ENCODE results near the gene SLC35C1.

The SLC35C1 gene

DNA sequence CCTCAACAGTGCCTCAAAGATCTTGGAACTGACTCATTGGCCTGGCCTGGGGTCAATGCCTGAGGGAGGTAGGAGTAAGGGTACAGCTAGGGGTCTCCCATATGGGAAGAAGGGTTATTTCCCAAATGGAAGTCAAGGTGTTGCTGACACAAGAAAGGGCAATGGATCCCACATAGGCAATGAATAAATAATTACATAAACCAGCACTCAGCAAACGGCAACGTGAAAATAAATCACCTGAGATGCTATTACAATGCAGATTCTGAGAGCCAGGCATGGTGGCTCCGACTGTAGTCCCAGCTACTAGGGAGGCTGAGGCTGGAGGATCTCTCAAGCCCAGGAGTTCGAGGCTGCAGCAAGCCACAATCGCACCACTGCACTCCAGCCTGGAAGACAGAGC lies 36.5 kb upstream of the SLC35C1 start:
- no peak overlapping the region for H3K4me2 ChIP-seq
- no peaks in the 10 kb centered on the region for H4K20me1 ChIP-seq (ENCODE audit: insufficient read depth)
- no peaks in the 10 kb centered on the region for H3K4me1 ChIP-seq (ENCODE audit: low read depth, poor library complexity, severe bottlenecking)
- H3K79me2 ChIP-seq (ENCODE audit: insufficient read depth, low read depth): no peaks in the 10 kb centered on the region
- H3K4me3 ChIP-seq (IDR thresholded peaks at IDR 0.05; ENCODE audit: insufficient read depth, low read depth, low read length): no peak overlapping the region
- H3K27me3 ChIP-seq (ENCODE audit: insufficient read depth, low read depth): no peaks in the 10 kb centered on the region
- H2AFZ ChIP-seq (ENCODE audit: low read depth): no peak overlapping the region
- no peak overlapping the region for H3K9ac ChIP-seq
- TF ChIP-seq, protein P1, sequence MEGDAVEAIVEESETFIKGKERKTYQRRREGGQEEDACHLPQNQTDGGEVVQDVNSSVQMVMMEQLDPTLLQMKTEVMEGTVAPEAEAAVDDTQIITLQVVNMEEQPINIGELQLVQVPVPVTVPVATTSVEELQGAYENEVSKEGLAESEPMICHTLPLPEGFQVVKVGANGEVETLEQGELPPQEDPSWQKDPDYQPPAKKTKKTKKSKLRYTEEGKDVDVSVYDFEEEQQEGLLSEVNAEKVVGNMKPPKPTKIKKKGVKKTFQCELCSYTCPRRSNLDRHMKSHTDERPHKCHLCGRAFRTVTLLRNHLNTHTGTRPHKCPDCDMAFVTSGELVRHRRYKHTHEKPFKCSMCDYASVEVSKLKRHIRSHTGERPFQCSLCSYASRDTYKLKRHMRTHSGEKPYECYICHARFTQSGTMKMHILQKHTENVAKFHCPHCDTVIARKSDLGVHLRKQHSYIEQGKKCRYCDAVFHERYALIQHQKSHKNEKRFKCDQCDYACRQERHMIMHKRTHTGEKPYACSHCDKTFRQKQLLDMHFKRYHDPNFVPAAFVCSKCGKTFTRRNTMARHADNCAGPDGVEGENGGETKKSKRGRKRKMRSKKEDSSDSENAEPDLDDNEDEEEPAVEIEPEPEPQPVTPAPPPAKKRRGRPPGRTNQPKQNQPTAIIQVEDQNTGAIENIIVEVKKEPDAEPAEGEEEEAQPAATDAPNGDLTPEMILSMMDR (conservative IDR thresholded peaks at IDR 0.05; ENCODE audit: low read depth, low read length): no peak
- no peaks in the 10 kb centered on the region for H3K36me3 ChIP-seq (ENCODE audit: insufficient read depth)
- H3K27ac ChIP-seq: no peak overlapping the region

DNA sequence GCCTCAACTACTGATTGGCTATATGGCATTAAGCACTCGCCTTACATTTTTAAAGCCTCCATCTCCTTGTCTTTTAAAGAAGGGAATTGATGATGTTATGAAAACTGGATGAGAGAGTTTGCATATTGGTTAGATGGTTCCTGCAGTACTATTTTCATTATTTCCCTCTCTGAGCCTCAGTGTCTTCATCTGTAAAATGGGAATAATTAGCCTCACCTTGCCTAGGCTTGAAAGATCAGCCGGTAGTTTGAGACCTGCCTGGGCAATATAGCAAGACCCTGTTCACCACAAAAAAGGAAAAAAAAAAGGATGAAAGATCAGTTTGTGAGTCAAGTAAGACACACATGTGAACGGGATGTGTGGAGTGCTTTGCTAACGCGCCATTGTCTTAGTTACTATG lies 35.0 kb upstream of the SLC35C1 start:
- H3K27me3 ChIP-seq (ENCODE audit: insufficient read depth, low read depth): no peaks in the 10 kb centered on the region
- H3K27ac ChIP-seq: no peak overlapping the region
- H3K4me3 ChIP-seq (IDR thresholded peaks at IDR 0.05; ENCODE audit: insufficient read depth, low read depth, low read length): no peak overlapping the region
- H3K9ac ChIP-seq: no peak overlapping the region
- H3K36me3 ChIP-seq (ENCODE audit: insufficient read depth): no peaks in the 10 kb centered on the region
- no peaks in the 10 kb centered on the region for H4K20me1 ChIP-seq (ENCODE audit: insufficient read depth)
- H3K79me2 ChIP-seq (ENCODE audit: insufficient read depth, low read depth): no peaks in the 10 kb centered on the region
- no peak overlapping the region for H2AFZ ChIP-seq (ENCODE audit: low read depth)
- TF ChIP-seq, protein P1 (conservative IDR thresholded peaks at IDR 0.05; ENCODE audit: low read depth, low read length): no peak
- H3K4me1 ChIP-seq (ENCODE audit: low read depth, poor library complexity, severe bottlenecking): no peaks in the 10 kb centered on the region
- H3K4me2 ChIP-seq: no peak overlapping the region

DNA sequence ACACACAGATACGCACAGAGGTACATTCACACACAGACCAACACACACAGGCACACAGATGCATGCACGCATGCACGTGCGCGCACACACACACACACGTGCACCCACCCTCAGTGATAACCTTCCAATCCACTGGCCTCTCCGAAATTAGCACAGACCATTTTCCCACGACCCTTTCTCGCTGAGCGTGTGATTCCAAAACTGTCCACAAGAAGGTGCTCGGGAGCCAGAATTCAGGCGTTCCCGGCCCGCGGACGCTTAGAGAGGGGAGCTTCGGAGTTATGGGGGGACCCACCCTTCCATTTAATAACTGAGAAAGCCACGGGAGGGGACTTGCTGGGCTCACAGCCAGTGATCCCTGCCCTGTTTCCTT lies 33.8 kb upstream of the SLC35C1 start:
- H3K4me1 ChIP-seq (ENCODE audit: low read depth, poor library complexity, severe bottlenecking): no peaks in the 10 kb centered on the region
- no peak overlapping the region; the same call in 1 of the 2 replicates for H3K9ac ChIP-seq
- no peaks in the 10 kb centered on the region for H3K79me2 ChIP-seq (ENCODE audit: insufficient read depth, low read depth)
- H4K20me1 ChIP-seq (ENCODE audit: insufficient read depth): no peaks in the 10 kb centered on the region
- no peaks in the 10 kb centered on the region for H3K36me3 ChIP-seq (ENCODE audit: insufficient read depth)
- H3K4me3 ChIP-seq (IDR thresholded peaks at IDR 0.05; ENCODE audit: insufficient read depth, low read depth, low read length): peak overlapping the region; percentile 70
- TF ChIP-seq, protein P1 (conservative IDR thresholded peaks at IDR 0.05; ENCODE audit: low read depth, low read length): peak; percentile 68; the same call in 1 of the 2 replicates
- peak overlapping the region; percentile 98 for H2AFZ ChIP-seq (ENCODE audit: low read depth)
- H3K27ac ChIP-seq: no peak overlapping the region
- H3K4me2 ChIP-seq: peak overlapping the region; percentile 78
- no peaks in the 10 kb centered on the region for H3K27me3 ChIP-seq (ENCODE audit: insufficient read depth, low read depth)

DNA sequence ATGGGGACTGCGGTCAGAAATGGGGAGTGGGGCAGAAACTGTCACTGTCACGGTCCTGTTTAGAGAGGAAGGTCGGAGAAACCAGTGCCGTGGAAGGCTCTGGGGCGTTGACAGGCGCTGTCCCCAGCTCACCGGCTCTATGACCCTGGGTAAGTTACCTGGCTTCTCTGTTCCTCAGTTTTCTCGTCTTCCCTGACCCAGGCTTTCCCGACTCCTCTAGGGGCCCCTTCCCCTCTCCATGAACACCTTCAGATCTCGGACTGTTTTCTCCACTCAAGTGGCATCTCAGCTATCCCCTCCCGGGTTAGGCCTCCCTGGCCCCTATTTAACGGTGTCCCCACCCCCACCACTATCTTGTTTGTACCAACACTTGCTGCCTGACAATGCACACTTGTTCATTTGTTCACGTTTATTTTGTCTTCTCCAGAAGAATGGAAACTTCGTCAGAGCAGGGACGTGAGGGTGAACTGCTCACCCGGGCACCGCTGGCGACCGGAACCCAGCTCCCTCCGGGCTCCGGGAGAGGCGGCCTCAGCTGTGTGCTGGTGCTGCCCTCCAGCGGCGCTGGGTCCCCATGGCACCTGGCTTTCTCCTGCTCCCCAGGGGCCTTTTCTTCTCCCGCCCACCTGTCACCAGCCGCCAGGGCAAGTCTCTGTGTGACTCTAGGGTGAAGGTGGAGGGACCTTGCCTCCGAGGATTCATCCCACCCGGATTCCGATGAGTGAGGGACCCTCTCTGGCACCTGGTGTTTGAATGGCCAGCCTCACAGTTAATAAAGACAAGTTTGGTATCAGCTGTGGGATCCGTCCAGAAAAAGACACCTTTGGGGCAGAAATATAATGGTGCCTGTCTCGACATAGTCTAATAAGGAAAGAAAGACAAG lies 33.1 kb upstream of the SLC35C1 start:
- H3K27ac ChIP-seq: no peak overlapping the region
- peak overlapping the region; percentile 70 for H3K4me3 ChIP-seq (IDR thresholded peaks at IDR 0.05; ENCODE audit: insufficient read depth, low read depth, low read length)
- no peaks in the 10 kb centered on the region for H3K36me3 ChIP-seq (ENCODE audit: insufficient read depth)
- TF ChIP-seq, protein P1 (conservative IDR thresholded peaks at IDR 0.05; ENCODE audit: low read depth, low read length): peak; percentile 81
- H4K20me1 ChIP-seq (ENCODE audit: insufficient read depth): no peaks in the 10 kb centered on the region
- H3K4me2 ChIP-seq: peak overlapping the region; percentile 78
- no peaks in the 10 kb centered on the region for H3K4me1 ChIP-seq (ENCODE audit: low read depth, poor library complexity, severe bottlenecking)
- no peak overlapping the region; the same call in 1 of the 2 replicates for H3K9ac ChIP-seq
- no peaks in the 10 kb centered on the region for H3K79me2 ChIP-seq (ENCODE audit: insufficient read depth, low read depth)
- H2AFZ ChIP-seq (ENCODE audit: low read depth): peak overlapping the region; percentile 98
- no peaks in the 10 kb centered on the region for H3K27me3 ChIP-seq (ENCODE audit: insufficient read depth, low read depth)

Measured in KMS-11 (cell line).